Gastroesophageal sphincter (tissue), 3 donors: ENCODE data around the gene C6orf47.

Source experiments
- POLR2A ChIP-seq, 2 donors: fragments of 450-650 bp; IDR thresholded peaks; one replicate each; pipeline ENCODE4 v1.6.1; 2017; ENCODE audit warnings: antibody characterized with exemption in 2 of 2, mild to moderate bottlenecking in 2 of 2, moderate library complexity in 1 of 2
- POLR2AphosphoS5 ChIP-seq: sonication (generic); formaldehyde crosslinking; IDR thresholded peaks from one replicate; pipeline ENCODE4 v1.6.1; 2017; ENCODE audit warnings: antibody characterized with exemption
- TF ChIP-seq, protein P1 (sequence below), 4 experiments: fragments of 200-600 bp in 2 of 4; fragments of 450-650 bp in 2 of 4; sonication (generic) in 1 of 4; IDR thresholded peaks; one replicate each; pipeline ENCODE4 v1.5.1; 2017 to 2019; ENCODE audit warnings: antibody characterized with exemption in 4 of 4, mild to moderate bottlenecking in 2 of 4, moderate library complexity in 2 of 4

DNA sequence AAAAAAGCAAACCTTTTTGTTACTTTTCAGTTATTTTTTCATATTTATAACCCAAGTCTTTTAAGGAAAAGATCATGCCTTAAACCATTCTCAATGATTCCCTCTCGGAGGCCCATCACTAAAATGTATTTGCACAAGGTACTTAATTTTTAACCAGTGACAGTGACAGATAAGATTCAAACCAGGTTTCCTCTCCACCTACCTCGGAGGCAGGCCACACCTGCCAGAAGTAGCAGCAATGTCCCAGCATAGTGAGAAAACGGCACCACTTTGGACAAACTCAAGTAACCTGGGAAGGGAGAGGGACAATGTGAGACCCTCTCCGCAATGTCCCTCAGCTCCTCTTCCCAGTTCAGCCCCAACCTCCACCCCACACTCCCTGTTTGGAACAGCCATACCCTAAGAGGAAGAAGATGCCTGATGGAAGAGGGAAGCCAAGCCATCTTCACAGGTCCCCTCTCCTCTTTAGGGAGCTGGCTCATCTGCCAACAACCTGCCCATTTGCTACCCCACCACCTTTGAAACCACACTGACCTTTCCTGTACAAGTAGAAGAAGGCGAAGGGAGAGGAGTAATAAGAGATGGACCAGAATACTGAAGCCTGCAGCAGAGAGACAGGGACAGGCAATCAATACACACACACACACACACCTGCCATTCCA lies 40.3 kb upstream of the C6orf47 start:
- TF ChIP-seq, protein P1, sequence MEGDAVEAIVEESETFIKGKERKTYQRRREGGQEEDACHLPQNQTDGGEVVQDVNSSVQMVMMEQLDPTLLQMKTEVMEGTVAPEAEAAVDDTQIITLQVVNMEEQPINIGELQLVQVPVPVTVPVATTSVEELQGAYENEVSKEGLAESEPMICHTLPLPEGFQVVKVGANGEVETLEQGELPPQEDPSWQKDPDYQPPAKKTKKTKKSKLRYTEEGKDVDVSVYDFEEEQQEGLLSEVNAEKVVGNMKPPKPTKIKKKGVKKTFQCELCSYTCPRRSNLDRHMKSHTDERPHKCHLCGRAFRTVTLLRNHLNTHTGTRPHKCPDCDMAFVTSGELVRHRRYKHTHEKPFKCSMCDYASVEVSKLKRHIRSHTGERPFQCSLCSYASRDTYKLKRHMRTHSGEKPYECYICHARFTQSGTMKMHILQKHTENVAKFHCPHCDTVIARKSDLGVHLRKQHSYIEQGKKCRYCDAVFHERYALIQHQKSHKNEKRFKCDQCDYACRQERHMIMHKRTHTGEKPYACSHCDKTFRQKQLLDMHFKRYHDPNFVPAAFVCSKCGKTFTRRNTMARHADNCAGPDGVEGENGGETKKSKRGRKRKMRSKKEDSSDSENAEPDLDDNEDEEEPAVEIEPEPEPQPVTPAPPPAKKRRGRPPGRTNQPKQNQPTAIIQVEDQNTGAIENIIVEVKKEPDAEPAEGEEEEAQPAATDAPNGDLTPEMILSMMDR (IDR thresholded peaks at IDR 0.05) = no peak
- TF ChIP-seq POLR2A (IDR thresholded peaks at IDR 0.05) = no peak
- TF ChIP-seq POLR2AphosphoS5 = no peak
